GM12878 (cell line): ENCODE data around the gene PAPPA.

Experiments
- CTCF ChIP-seq, 3 experiments: IDR thresholded peaks in 2 of 3; conservative IDR thresholded peaks in 1 of 3; 2 replicates each; pipeline ENCODE4 v1.5.1; 2011; ENCODE audit warnings: low read depth in 3 of 3, low read length in 3 of 3, mild to moderate bottlenecking in 3 of 3, control low read depth in 2 of 3, moderate library complexity in 2 of 3, inconsistent platforms in 1 of 3, mixed read lengths in 1 of 3; ENCODE audit not compliant: control insufficient read depth in 2 of 3, insufficient read depth in 1 of 3; ENCODE audit errors: extremely low read depth in 1 of 3
- EP300 ChIP-seq, 2 experiments: fragments of 150-350 bp in 1 of 2; IDR thresholded peaks; 2 replicates each; pipeline ENCODE4 v1.6.1; 2011 to 2012; ENCODE audit warnings: low read depth in 2 of 2, low read length in 2 of 2, borderline replicate concordance in 1 of 2, improper control_type of control experiment in 1 of 2, inconsistent platforms in 1 of 2; ENCODE audit not compliant: control insufficient read depth in 1 of 2
- MTA2 ChIP-seq: fragments of 450-650 bp; IDR thresholded peaks from 2 replicates; pipeline ENCODE4 v1.6.1; 2016; ENCODE audit warnings: low read depth, mild to moderate bottlenecking, moderate library complexity

- TF ChIP-seq MTA2 (no peak), CTCF (IDR thresholded peaks at IDR 0.05 in 2 of 3, conservative IDR thresholded peaks at IDR 0.05 in 1 of 3; ENCODE audit: control insufficient read depth in 2 of 3, extremely low read depth in 1 of 3, insufficient read depth in 1 of 3, low read depth in 3 of 3, low read length in 3 of 3) (no peak), EP300 (IDR thresholded peaks at IDR 0.05; ENCODE audit: borderline replicate concordance in 1 of 2, control insufficient read depth in 1 of 2, low read depth in 2 of 2, low read length in 2 of 2) (no peak)
Measured at GRCh38 chr9:116243708-116244107, 90.1 kb downstream of the PAPPA start.
